Thoracic aorta (tissue), 2 donors: ENCODE data around the gene AREL1. TPM values are rescaled to one million over a fixed set of nuclear protein-coding genes. Genes with fewer than 3 reads are reported as not detected.
A peak's percentile ranks its signal among the peaks of the same experiment; 100 is the strongest.

Source experiments
- ATAC-seq: fragments of 150-250 bp; one replicate; pipeline ENCODE4 v1.8.0; 2017; ENCODE audit warnings: low read depth; ENCODE audit not compliant: insufficient number of reproducible peaks, low FRiP score
- DNase-seq: peaks from one replicate; pipeline ENCODE4 v3.0.0-alpha.2; 2020; ENCODE audit warnings: low spot score
- H3K27ac ChIP-seq, 2 donors: fragments of 200-600 bp; sonication (generic); 1 replicate in 1 of 2; 2 replicates in 1 of 2; pipeline ENCODE4 v1.5.1; 2016; ENCODE audit warnings: mild to moderate bottlenecking in 2 of 2, moderate library complexity in 2 of 2
- H3K27me3 ChIP-seq: fragments of 200-600 bp; sonication (generic); replicated peaks from 2 replicates; pipeline ENCODE4 v1.6.0; 2016; ENCODE audit warnings: mild to moderate bottlenecking; ENCODE audit not compliant: insufficient read depth
- H3K36me3 ChIP-seq: fragments of 200-600 bp; sonication (generic); one replicate; pipeline ENCODE4 v1.5.1; 2016
- H3K4me1 ChIP-seq, 2 donors: fragments of 200-600 bp; sonication (generic); 1 replicate in 1 of 2; 2 replicates in 1 of 2; pipeline versions ENCODE4 v1.5.1 to v1.6.0; 2016; ENCODE audit warnings: low read depth in 2 of 2, mild to moderate bottlenecking in 1 of 2; ENCODE audit not compliant: control insufficient read depth in 1 of 2
- H3K4me3 ChIP-seq: fragments of 200-600 bp; sonication (generic); 2 replicates; pipeline ENCODE4 v1.5.1; 2016; ENCODE audit warnings: mild to moderate bottlenecking
- H3K9me3 ChIP-seq: fragments of 200-600 bp; sonication (generic); 2 replicates; pipeline ENCODE4 v1.5.1; 2016
- CTCF ChIP-seq: fragments of 200-600 bp; sonication (generic); IDR thresholded peaks from one replicate; pipeline ENCODE4 v1.5.1; 2019; ENCODE audit warnings: antibody characterized with exemption
- total RNA-seq, 2 donors: library from RNA; depleted of rRNA; stranded (reverse); fragments of >200 nt; gene quantifications; one replicate each; pipeline versions ENCODE4 v1.1.0 to v1.2.3, GENCODE V29; 2016

The AREL1 gene
- total RNA-seq, 2 donors from 2014 or later = 29.6 to 51.4 TPM

- no peak for TF ChIP-seq CTCF
These were observed 91.3 kb downstream of the AREL1 start for GRCh38 chr14:74621556-74621955.

DNA sequence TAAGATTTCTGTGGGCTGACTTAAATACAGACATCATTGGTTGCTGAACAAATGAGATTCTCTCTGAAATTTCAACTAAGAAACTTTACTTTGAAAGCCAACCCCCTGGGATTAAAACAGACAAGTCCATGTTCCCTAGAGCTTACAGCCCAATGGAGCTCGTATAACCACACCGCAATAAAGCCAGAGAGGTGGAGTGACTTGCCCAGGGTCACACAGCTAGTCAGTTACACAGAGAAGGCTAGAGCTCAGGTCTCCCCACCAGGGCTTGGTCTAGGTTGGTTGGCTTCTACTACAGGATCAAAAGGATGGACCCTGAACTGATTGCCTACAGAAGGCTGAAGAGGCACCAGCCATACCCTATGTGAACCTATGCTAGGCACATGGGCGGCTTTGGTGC, 92.0 kb downstream of the AREL1 start:
- Histone ChIP-seq H3K4me3 (no peak overlapping the region), H3K9me3 (no peaks in the 10 kb centered on the region), H3K36me3 (no peaks in the 10 kb centered on the region), H3K27ac (peak overlapping the region; percentile 95 to 97), H3K27me3 (no peaks in the 10 kb centered on the region), H3K4me1 (peaks cover 41 to 55% of the 10 kb centered on the region in 2 donors)
- DNase-seq (no peak), ATAC-seq (no peak)
- TF ChIP-seq CTCF = no peak

More at GRCh38 chr14:74621556-74621955, 91.3 kb downstream of the AREL1 start:
- Histone ChIP-seq H3K4me1 (peaks cover 35 to 49% of the 10 kb centered on the region in 2 donors), H3K4me3 (no peak overlapping the region), H3K36me3 (no peaks in the 10 kb centered on the region), H3K9me3 (no peaks in the 10 kb centered on the region), H3K27me3 (no peaks in the 10 kb centered on the region), H3K27ac (peak overlapping the region; percentile 95 to 97)
- ATAC-seq (no peak), DNase-seq (no peak)

DNA sequence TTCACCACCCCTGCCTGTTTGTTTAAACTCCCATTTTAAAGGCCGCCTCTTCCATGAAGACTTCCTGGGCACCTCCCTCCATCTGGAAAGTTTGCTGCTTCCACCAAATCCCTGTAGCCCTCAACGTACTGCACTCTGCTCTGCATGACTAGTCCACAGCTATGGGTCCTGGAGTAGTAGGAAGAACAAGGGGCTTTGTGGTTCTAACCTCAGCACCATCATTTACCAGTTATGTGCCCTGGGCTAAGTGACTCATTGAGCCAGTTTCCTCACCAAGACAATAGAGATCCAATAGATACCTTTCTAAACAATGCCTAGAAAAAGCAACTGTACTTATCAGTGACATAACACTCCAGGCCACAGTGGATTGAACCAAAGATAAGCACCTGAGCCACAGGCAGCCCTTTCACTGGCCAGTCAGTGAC, 92.4 kb downstream of the AREL1 start:
- ATAC-seq = no peak
- Histone ChIP-seq H3K36me3 (no peaks in the 10 kb centered on the region), H3K4me3 (no peak overlapping the region), H3K27ac (peak overlapping the region; percentile 95 to 97), H3K27me3 (no peaks in the 10 kb centered on the region), H3K4me1 (peaks cover 45 to 60% of the 10 kb centered on the region in 2 donors), H3K9me3 (no peaks in the 10 kb centered on the region)
- DNase-seq = no peak
- no peak for TF ChIP-seq CTCF

- no peak for TF ChIP-seq CTCF
- no peaks in the 10 kb centered on the region for H3K9me3 ChIP-seq
- no peaks in the 10 kb centered on the region for H3K27me3 ChIP-seq
- peak overlapping the region; percentile 95 to 97 for H3K27ac ChIP-seq
- peak; percentile 90 for DNase-seq
- H3K36me3 ChIP-seq = no peaks in the 10 kb centered on the region
- peak; percentile 82 for ATAC-seq
- peaks cover 48 to 68% of the 10 kb centered on the region in 2 donors for H3K4me1 ChIP-seq
- no peak overlapping the region for H3K4me3 ChIP-seq
These were observed 93.2 kb downstream of the AREL1 start for GRCh38 chr14:74619672-74620131.

- Histone ChIP-seq H3K36me3 (no peaks in the 10 kb centered on the region), H3K9me3 (no peaks in the 10 kb centered on the region), H3K4me3 (no peak overlapping the region), H3K27me3 (no peaks in the 10 kb centered on the region), H3K4me1 (peaks cover 53 to 81% of the 10 kb centered on the region in 2 donors), H3K27ac (peak overlapping the region; percentile 95 to 97)
- DNase-seq = no peak
- TF ChIP-seq CTCF = no peak
- no peak for ATAC-seq
These were observed 94.6 kb downstream of the AREL1 start for GRCh38 chr14:74618078-74618952.
